GM23338 (cell line): ENCODE measurements around the gene PIP5K1C. TPM values are rescaled to one million over a fixed set of nuclear protein-coding genes. Genes with fewer than 3 reads are reported as not detected.

ENCODE experiments used
- CREB1 ChIP-seq: fragments of 250-450 bp; sonication (Bioruptor Pico); IDR thresholded peaks from 2 replicates; pipeline ENCODE4 v1.5.0; 2020; ENCODE audit warnings: low read depth, mild to moderate bottlenecking, moderate library complexity
- EZH2 ChIP-seq: fragments of 200-600 bp; sonication (generic); IDR thresholded peaks from one replicate; pipeline ENCODE4 v1.8.0; 2017; ENCODE audit warnings: antibody characterized with exemption, mild to moderate bottlenecking, low read depth; ENCODE audit not compliant: unreplicated experiment
- EZH2phosphoT487 ChIP-seq: fragments of 200-600 bp; sonication (generic); IDR thresholded peaks from one replicate; pipeline ENCODE4 v1.8.1; 2018; ENCODE audit warnings: antibody characterized with exemption; ENCODE audit not compliant: unreplicated experiment
- NANOG ChIP-seq: IDR thresholded peaks from 2 replicates; pipeline ENCODE4 v1.6.1; 2016; ENCODE audit warnings: antibody characterized with exemption, borderline replicate concordance
- POLR2AphosphoS5 ChIP-seq: IDR thresholded peaks from 2 replicates; pipeline ENCODE4 v1.6.1; 2016; ENCODE audit warnings: antibody characterized with exemption, low read depth
- STAT1 ChIP-seq: IDR thresholded peaks from one replicate; pipeline ENCODE4 v1.6.1; 2016; ENCODE audit warnings: antibody characterized with exemption; ENCODE audit not compliant: unreplicated experiment
- ZNF462 ChIP-seq: fragments of 250-450 bp; sonication (Bioruptor Pico); IDR thresholded peaks from 2 replicates; pipeline ENCODE4 v1.5.0; 2020; ENCODE audit warnings: mild to moderate bottlenecking, moderate library complexity
- polyA plus RNA-seq: library from polyadenylated mRNA; unstranded; fragments of >200 nt; fragmentation: Nextera tagmentation; extraction: Ambion mirVana; gene quantifications from 2 replicates; pipeline ENCODE4 v1.2.1, GENCODE V29; 2016
- total RNA-seq: library from RNA; depleted of rRNA; stranded (reverse); fragments of >200 nt; shearing (Covaris generic); gene quantifications from 2 replicates; pipeline ENCODE4 v1.2.3, GENCODE V29; 2014
- TF ChIP-seq, protein P1 (sequence below): IDR thresholded peaks from 2 replicates; pipeline ENCODE4 v1.6.1; 2016; ENCODE audit warnings: antibody characterized with exemption

Gene PIP5K1C
- total and polyA plus RNA-seq, 2 experiments from 2014 or later = 11.8 to 46.7 TPM

DNA sequence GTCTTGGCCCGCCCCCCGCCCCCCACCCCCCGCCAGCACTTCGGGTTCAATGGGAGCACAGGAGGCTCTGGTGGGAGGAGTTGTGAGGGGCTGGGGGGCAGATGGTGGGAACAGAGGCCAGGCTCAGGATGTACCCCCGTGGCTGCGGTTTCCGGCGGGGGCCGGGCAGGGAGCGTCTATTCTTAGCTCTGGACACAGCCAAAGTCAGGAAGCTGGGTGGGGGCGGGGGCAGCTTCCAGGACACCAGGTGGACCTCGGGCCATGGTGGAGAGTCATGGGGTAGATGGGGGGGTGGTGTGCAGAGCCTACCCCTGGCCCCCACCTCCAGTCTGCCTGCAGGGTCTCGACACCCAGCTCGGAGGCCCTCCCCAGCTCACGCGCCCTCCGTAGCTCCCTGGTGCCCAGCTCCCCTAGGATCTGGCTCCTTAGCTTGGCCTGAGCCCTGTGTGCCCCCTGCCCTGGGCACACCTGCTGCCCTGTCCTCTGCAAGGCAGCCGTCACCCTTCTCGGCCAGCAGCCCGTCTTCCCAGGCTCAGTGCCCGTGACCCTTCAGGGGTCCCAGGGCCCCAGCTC lies 91.4 kb downstream of the PIP5K1C start (continued):
- TF ChIP-seq ZNF462 (CRISPR knock-in tag) (no peak), EZH2 (no peak), CREB1 (CRISPR knock-in tag) (no peak), STAT1 (no peak), POLR2AphosphoS5 (no peak), EZH2phosphoT487 (no peak), NANOG (no peak)
- TF ChIP-seq, protein P1, sequence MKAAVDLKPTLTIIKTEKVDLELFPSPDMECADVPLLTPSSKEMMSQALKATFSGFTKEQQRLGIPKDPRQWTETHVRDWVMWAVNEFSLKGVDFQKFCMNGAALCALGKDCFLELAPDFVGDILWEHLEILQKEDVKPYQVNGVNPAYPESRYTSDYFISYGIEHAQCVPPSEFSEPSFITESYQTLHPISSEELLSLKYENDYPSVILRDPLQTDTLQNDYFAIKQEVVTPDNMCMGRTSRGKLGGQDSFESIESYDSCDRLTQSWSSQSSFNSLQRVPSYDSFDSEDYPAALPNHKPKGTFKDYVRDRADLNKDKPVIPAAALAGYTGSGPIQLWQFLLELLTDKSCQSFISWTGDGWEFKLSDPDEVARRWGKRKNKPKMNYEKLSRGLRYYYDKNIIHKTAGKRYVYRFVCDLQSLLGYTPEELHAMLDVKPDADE = no peak
